Measurements from ENCODE around the gene ERMAP. TPM values are rescaled to one million over a fixed set of nuclear protein-coding genes. Genes with fewer than 3 reads are reported as not detected.

Gene ERMAP
- 14.5 TPM for total RNA-seq

GRCh38 chr1:42816585-42817439, at the start of gene ERMAP, which contains the start of gene SVBP:
ERMAP (plus strand) TSS chr1:42817122; CDS start chr1:42830449, 13,327 bp downstream.
SVBP (minus strand) TSS chr1:42817397; CDS start chr1:42816544, 853 bp downstream.

GRCh38 chr1:42784946-42785693, 31.8 kb upstream of the ERMAP start, which contains the start of gene TMEM269:
TMEM269 (plus strand) TSS chr1:42784991; CDS start chr1:42789894, 4,903 bp downstream.

GRCh38 chr1:42846257-42847110, 29.6 kb downstream of the ERMAP start, which contains the start of gene ZNF691:
ZNF691 (plus strand) TSS chr1:42846613; CDS start chr1:42849659, 3,046 bp downstream.

Other genes starting within 250 kb of the ERMAP start
- gene PPIH, start 158.7 kb upstream of the ERMAP start, total RNA-seq, result 25.9 TPM
- 289 TPM for gene YBX1, start 134.7 kb upstream of the ERMAP start, total RNA-seq
- gene CLDN19, start 76.9 kb upstream of the ERMAP start, total RNA-seq, result 93.1 TPM
- gene P3H1, start 50.1 kb upstream of the ERMAP start, total RNA-seq, result 49.4 TPM
- gene C1orf50, start 49.9 kb upstream of the ERMAP start, total RNA-seq, result 3.7 TPM
- 0.47 TPM for gene TMEM269, start 32.1 kb upstream of the ERMAP start, total RNA-seq
- 19.0 TPM for gene SVBP, start 275 bp downstream of the ERMAP start, total RNA-seq
- gene ZNF691, start 29.5 kb downstream of the ERMAP start, total RNA-seq, result 14.1 TPM
- 274 TPM for gene SLC2A1, start 141.7 kb downstream of the ERMAP start, total RNA-seq